ENCODE measurements around the gene LOXL1. TPM values are rescaled to one million over a fixed set of nuclear protein-coding genes. Genes with fewer than 3 reads are reported as not detected.

Gene LOXL1
- total and polyA plus RNA-seq, 2 experiments from 2014 or later, result 54.5 to 92.4 TPM

- Histone ChIP-seq H3K4me3 (no peak overlapping the region), H3K9me3 (ENCODE audit: low read depth) (no peaks in the 10 kb centered on the region), H3K27me3 (no peaks in the 10 kb centered on the region), H3K4me1 (ENCODE audit: low read depth) (no peaks in the 10 kb centered on the region), H3K27ac (no peak overlapping the region), H3K36me3 (no peaks in the 10 kb centered on the region)
- TF ChIP-seq, protein P1, sequence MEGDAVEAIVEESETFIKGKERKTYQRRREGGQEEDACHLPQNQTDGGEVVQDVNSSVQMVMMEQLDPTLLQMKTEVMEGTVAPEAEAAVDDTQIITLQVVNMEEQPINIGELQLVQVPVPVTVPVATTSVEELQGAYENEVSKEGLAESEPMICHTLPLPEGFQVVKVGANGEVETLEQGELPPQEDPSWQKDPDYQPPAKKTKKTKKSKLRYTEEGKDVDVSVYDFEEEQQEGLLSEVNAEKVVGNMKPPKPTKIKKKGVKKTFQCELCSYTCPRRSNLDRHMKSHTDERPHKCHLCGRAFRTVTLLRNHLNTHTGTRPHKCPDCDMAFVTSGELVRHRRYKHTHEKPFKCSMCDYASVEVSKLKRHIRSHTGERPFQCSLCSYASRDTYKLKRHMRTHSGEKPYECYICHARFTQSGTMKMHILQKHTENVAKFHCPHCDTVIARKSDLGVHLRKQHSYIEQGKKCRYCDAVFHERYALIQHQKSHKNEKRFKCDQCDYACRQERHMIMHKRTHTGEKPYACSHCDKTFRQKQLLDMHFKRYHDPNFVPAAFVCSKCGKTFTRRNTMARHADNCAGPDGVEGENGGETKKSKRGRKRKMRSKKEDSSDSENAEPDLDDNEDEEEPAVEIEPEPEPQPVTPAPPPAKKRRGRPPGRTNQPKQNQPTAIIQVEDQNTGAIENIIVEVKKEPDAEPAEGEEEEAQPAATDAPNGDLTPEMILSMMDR (IDR thresholded peaks at IDR 0.05; ENCODE audit: low read depth, low read length), result peak; percentile 97
- DNase-seq (ENCODE audit: low read depth in 1 of 2, low spot score in 1 of 2), result peak; percentile 82 to 86
These were observed 18.0 kb upstream of the LOXL1 start for GRCh38 chr15:73908030-73908821.

DNA sequence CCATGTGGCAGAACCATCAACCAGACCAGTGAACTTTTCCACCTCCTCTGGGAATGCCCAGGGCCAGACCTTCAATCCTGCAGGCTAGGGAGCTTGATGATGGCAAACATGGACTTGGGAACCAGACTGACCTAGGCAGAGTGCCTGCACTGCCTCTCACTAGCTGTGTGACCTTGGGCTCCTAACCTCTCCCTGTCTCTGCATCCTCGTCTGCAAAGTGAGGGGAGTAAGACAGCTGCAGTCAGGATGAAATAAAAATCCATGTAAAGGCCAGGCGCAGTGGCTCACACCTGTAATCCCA, 17.5 kb upstream of the LOXL1 start:
- Histone ChIP-seq H3K36me3 (no peaks in the 10 kb centered on the region), H3K4me1 (ENCODE audit: low read depth) (no peaks in the 10 kb centered on the region), H3K9me3 (ENCODE audit: low read depth) (no peaks in the 10 kb centered on the region), H3K27me3 (no peaks in the 10 kb centered on the region), H3K27ac (no peak overlapping the region), H3K4me3 (no peak overlapping the region)
- no peak for DNase-seq (ENCODE audit: low read depth in 1 of 2, low spot score in 1 of 2)
- TF ChIP-seq, protein P1 (IDR thresholded peaks at IDR 0.05; ENCODE audit: low read depth, low read length), result no peak

GRCh38 chr15:73909651-73910050, 16.6 kb upstream of the LOXL1 start:
- TF ChIP-seq, protein P1 (IDR thresholded peaks at IDR 0.05; ENCODE audit: low read depth, low read length), result no peak
- no peaks in the 10 kb centered on the region for H3K27me3 ChIP-seq
- H3K27ac ChIP-seq, result no peak overlapping the region
- no peak overlapping the region for H3K4me3 ChIP-seq
- DNase-seq (ENCODE audit: low read depth in 1 of 2, low spot score in 1 of 2), result no peak
- H3K36me3 ChIP-seq, result no peaks in the 10 kb centered on the region
- H3K4me1 ChIP-seq (ENCODE audit: low read depth), result no peaks in the 10 kb centered on the region
- H3K9me3 ChIP-seq (ENCODE audit: low read depth), result no peaks in the 10 kb centered on the region

- DNase-seq (ENCODE audit: low read depth in 1 of 2, low spot score in 1 of 2), result no peak
These were observed 15.5 kb upstream of the LOXL1 start for GRCh38 chr15:73910522-73911303.

DNA sequence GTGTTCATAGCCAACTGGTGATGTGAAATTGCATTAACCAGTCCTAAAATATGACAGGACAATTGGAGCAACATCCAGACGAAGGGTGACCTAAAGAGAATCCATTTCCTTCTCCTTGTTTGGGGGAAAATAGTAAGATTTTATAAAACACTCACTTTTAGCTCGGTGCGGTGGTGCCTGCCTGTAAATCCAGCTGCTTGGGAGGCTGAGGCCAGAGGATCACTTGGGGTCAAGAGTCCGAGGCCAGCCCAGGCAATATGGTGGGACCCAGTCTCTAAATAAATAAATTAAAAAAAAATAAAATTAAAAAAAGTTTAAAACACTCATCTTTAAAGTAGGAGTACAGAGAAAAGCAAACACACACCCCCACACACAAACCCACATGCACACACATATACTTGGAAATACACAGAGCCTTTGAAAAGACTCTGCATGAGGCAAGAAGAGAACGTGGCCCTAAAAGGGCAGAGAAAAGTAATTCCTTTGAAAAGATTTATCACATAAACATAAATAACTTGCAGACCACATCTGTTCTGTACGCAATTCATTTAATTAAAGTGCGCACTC, 14.1 kb upstream of the LOXL1 start:
- H3K9me3 ChIP-seq (ENCODE audit: low read depth), result no peaks in the 10 kb centered on the region
- H3K4me3 ChIP-seq, result no peak overlapping the region
- H3K4me1 ChIP-seq (ENCODE audit: low read depth), result no peaks in the 10 kb centered on the region
- TF ChIP-seq, protein P1 (IDR thresholded peaks at IDR 0.05; ENCODE audit: low read depth, low read length), result no peak
- H3K27ac ChIP-seq, result no peak overlapping the region
- H3K27me3 ChIP-seq, result no peaks in the 10 kb centered on the region
- no peak for DNase-seq (ENCODE audit: low read depth in 1 of 2, low spot score in 1 of 2)
- no peaks in the 10 kb centered on the region for H3K36me3 ChIP-seq

More at GRCh38 chr15:73910522-73911303, 15.5 kb upstream of the LOXL1 start:
- Histone ChIP-seq H3K9me3 (ENCODE audit: low read depth) (no peaks in the 10 kb centered on the region), H3K27ac (no peak overlapping the region), H3K36me3 (no peaks in the 10 kb centered on the region), H3K4me1 (ENCODE audit: low read depth) (no peaks in the 10 kb centered on the region), H3K27me3 (no peaks in the 10 kb centered on the region), H3K4me3 (no peak overlapping the region)
- TF ChIP-seq, protein P1 (IDR thresholded peaks at IDR 0.05; ENCODE audit: low read depth, low read length), result no peak

Data from cardiac muscle cell (in vitro differentiated cells and primary cell).